Measurements from ENCODE around the gene CAMKMT. TPM values are rescaled to one million over a fixed set of nuclear protein-coding genes. Genes with fewer than 3 reads are reported as not detected.
A peak's percentile ranks its signal among the peaks of the same experiment; 100 is the strongest.

The CAMKMT gene
- total and polyA plus RNA-seq, 2 experiments from 2014 or later, result 26.5 to 29.5 TPM

GRCh38 chr2:44371445-44371844 lies 9.7 kb downstream of the CAMKMT start (continued):
- TF ChIP-seq ZNF462 (CRISPR knock-in tag; IDR thresholded peaks at IDR 0.05), result no peak
- no peak for TF ChIP-seq ZNF114 (CRISPR knock-in tag; IDR thresholded peaks at IDR 0.05)
- TF ChIP-seq NANOG (IDR thresholded peaks at IDR 0.05; ENCODE audit: borderline replicate concordance), result no peak
- TF ChIP-seq EZH2 (IDR thresholded peaks at IDR 0.05; ENCODE audit: low read depth, unreplicated experiment), result no peak
- no peak for TF ChIP-seq STAT1 (IDR thresholded peaks at IDR 0.05; ENCODE audit: unreplicated experiment)
- TF ChIP-seq, protein P1, sequence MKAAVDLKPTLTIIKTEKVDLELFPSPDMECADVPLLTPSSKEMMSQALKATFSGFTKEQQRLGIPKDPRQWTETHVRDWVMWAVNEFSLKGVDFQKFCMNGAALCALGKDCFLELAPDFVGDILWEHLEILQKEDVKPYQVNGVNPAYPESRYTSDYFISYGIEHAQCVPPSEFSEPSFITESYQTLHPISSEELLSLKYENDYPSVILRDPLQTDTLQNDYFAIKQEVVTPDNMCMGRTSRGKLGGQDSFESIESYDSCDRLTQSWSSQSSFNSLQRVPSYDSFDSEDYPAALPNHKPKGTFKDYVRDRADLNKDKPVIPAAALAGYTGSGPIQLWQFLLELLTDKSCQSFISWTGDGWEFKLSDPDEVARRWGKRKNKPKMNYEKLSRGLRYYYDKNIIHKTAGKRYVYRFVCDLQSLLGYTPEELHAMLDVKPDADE (IDR thresholded peaks at IDR 0.05), result no peak

- Mint-ChIP-seq H3K4me1 (peaks cover 12% of the 10 kb centered on the region), H3K36me3 (ENCODE audit: low read depth) (no peaks in the 10 kb centered on the region), H3K9me3 (no peaks in the 10 kb centered on the region), H3K4me3 (no peak overlapping the region), H3K27me3 (ENCODE audit: insufficient read depth, low read depth, poor library complexity) (no peaks in the 10 kb centered on the region), H3K27ac (peak overlapping the region; percentile 73)
- Histone ChIP-seq H3K27me3 (ENCODE audit: insufficient read depth) (no peaks in the 10 kb centered on the region), H3K4me3 (no peak overlapping the region), H3K9me2 (ENCODE audit: insufficient read depth) (no peaks in the 10 kb centered on the region), H2AFZ (no peak overlapping the region), H3K36me3 (ENCODE audit: insufficient read depth) (no peaks in the 10 kb centered on the region), H3K4me2 (no peak overlapping the region), H3F3A (replicated peaks; ENCODE audit: low read depth) (no peaks in the 10 kb centered on the region), H4K20me1 (replicated peaks; ENCODE audit: insufficient read depth) (no peaks in the 10 kb centered on the region), H3K79me2 (replicated peaks; ENCODE audit: insufficient read depth) (peaks cover 39% of the 10 kb centered on the region), H3K4me1 (ENCODE audit: insufficient read depth) (peaks cover 5% of the 10 kb centered on the region), H3K27ac (ENCODE audit: low read depth) (peak overlapping the region; percentile 22; the same call in 1 of the 2 replicates)
- TF ChIP-seq REST (IDR thresholded peaks at IDR 0.05; ENCODE audit: unreplicated experiment) (no peak), EZH2phosphoT487 (IDR thresholded peaks at IDR 0.05; ENCODE audit: unreplicated experiment) (no peak), JUNB (IDR thresholded peaks at IDR 0.05; ENCODE audit: unreplicated experiment) (no peak), CREB1 (CRISPR knock-in tag; IDR thresholded peaks at IDR 0.05; ENCODE audit: low read depth) (no peak), STAT1 (IDR thresholded peaks at IDR 0.05; ENCODE audit: unreplicated experiment) (no peak), ZNF331 (CRISPR knock-in tag; IDR thresholded peaks at IDR 0.05; ENCODE audit: low read depth) (no peak)
- TF ChIP-seq, protein P1 (IDR thresholded peaks at IDR 0.05), result no peak
- ATAC-seq, result no peak
- DNase-seq (ENCODE audit: low spot score), result no peak
These were observed 10.5 kb downstream of the CAMKMT start for GRCh38 chr2:44372246-44372645.

All from GM23338 (cell line).